ENCODE results near the gene PKD2L1.
"Not testable (repeated sequence)": the region's sequence is repeated elsewhere in the genome, so short reads cannot be mapped to it uniquely, and the experiment has no call there.

Gene PKD2L1

GRCh38 chr10:100328198-100328597, 1.8 kb downstream of the PKD2L1 start:
- DNase-seq = no peak

GRCh38 chr10:100327718-100328009, 2.4 kb downstream of the PKD2L1 start:
- no peak for DNase-seq

- no peak for DNase-seq
Measured at GRCh38 chr10:100327007-100327717, 2.9 kb downstream of the PKD2L1 start.

GRCh38 chr10:100325158-100325557, 4.9 kb downstream of the PKD2L1 start:
- DNase-seq = no peak

- no peak for DNase-seq
Measured at GRCh38 chr10:100319707-100320402, 10.2 kb downstream of the PKD2L1 start.

- DNase-seq = no peak
Measured at GRCh38 chr10:100318207-100318606, 11.8 kb downstream of the PKD2L1 start.

GRCh38 chr10:100315615-100316014, 14.4 kb downstream of the PKD2L1 start:
- no peak for DNase-seq

GRCh38 chr10:100311298-100311697, 18.7 kb downstream of the PKD2L1 start:
- no peak for DNase-seq

- no peak for DNase-seq
Measured at GRCh38 chr10:100307684-100308083, 22.3 kb downstream of the PKD2L1 start.

GRCh38 chr10:100306861-100307260, 23.2 kb downstream of the PKD2L1 start:
- DNase-seq = no peak

- no peak for DNase-seq
Measured at GRCh38 chr10:100304414-100304813, 25.6 kb downstream of the PKD2L1 start.

GRCh38 chr10:100303724-100304319, 26.2 kb downstream of the PKD2L1 start:
- DNase-seq = no peak

- not testable (repeated sequence) for DNase-seq
Measured at GRCh38 chr10:100301123-100301522, 28.9 kb downstream of the PKD2L1 start.

- no peak for DNase-seq
Measured at GRCh38 chr10:100297242-100297641, 32.8 kb downstream of the PKD2L1 start.

- no peak for DNase-seq
Measured at GRCh38 chr10:100293066-100293465, 37.0 kb downstream of the PKD2L1 start.

GRCh38 chr10:100292300-100292699, 37.7 kb downstream of the PKD2L1 start:
- DNase-seq = not testable (repeated sequence)

- no peak for DNase-seq
Measured at GRCh38 chr10:100291356-100291755, 38.7 kb downstream of the PKD2L1 start.

GRCh38 chr10:100289641-100290040, 40.4 kb downstream of the PKD2L1 start:
- DNase-seq = no peak

GRCh38 chr10:100288196-100288595, 41.8 kb downstream of the PKD2L1 start:
- DNase-seq = no peak

GRCh38 chr10:100287756-100288155, 42.3 kb downstream of the PKD2L1 start:
- no peak for DNase-seq

- DNase-seq = peak; percentile 85
Measured at GRCh38 chr10:100286051-100287033, 43.7 kb downstream of the PKD2L1 start, which contains the start of gene BLOC1S2. Gene BLOC1S2, minus strand, starts transcription at chr10:100286680. Its CDS starts 21 bp downstream, at chr10:100286659.

GRCh38 chr10:100285326-100285725, 44.7 kb downstream of the PKD2L1 start:
- not testable (repeated sequence) for DNase-seq

GRCh38 chr10:100282907-100283306, 47.1 kb downstream of the PKD2L1 start:
- DNase-seq = no peak
